Endothelial cell of umbilical vein (primary cell): Measurements from ENCODE around the gene USP43. TPM values are rescaled to one million over a fixed set of nuclear protein-coding genes. Genes with fewer than 3 reads are reported as not detected.
A peak's percentile ranks its signal among the peaks of the same experiment; 100 is the strongest.

ENCODE experiments used
- BruUV-seq: library from RNA; stranded (reverse); fragments of 400-500 nt; replicated peaks from 2 replicates; lab custom pipeline; 2021; lab: Mats Ljungman, UMichigan
- CTCF ChIA-PET: fragments of 300-600, 350-600 bp; sonication (Branson Sonifier 250); formaldehyde crosslinking; loops from one replicate; lab custom pipeline; 2021; ENCODE audit warnings: antibody characterized with exemption, inconsistent platforms; lab: Charles Lee
- POLR2A ChIA-PET: fragments of 300-600, 350-600 bp; sonication (Branson Sonifier 250); formaldehyde crosslinking; loops from one replicate; lab custom pipeline; 2021; ENCODE audit warnings: antibody characterized with exemption, inconsistent platforms; lab: Charles Lee
- DNase-seq: peaks from one replicate; pipeline ENCODE4 v3.0.0-alpha.2; 2011; ENCODE audit warnings: low read depth, low spot score
- FAIRE-seq: peaks from 2 replicates; lab custom pipeline; 2011; peaks lifted over from hg19 to GRCh38; lab: Jason Lieb, UNC
- H2AFZ ChIP-seq: 2 replicates; pipeline ENCODE4 v1.6.0; 2012; ENCODE audit warnings: low read depth, low read length, control low read depth, inconsistent platforms
- H3K27ac ChIP-seq: 2 replicates; pipeline ENCODE4 v1.5.1; 2011; ENCODE audit warnings: low read depth, mild to moderate bottlenecking, control low read depth, low read length, moderate library complexity; ENCODE audit not compliant: insufficient read depth
- H3K27me3 ChIP-seq, 2 experiments: 2 replicates each; pipeline versions ENCODE4 v1.6.0 to v1.6.1; 2011; ENCODE audit warnings: low read length in 2 of 2, mixed read lengths in 1 of 2; ENCODE audit not compliant: control insufficient read depth in 2 of 2, insufficient read depth in 2 of 2
- H3K36me3 ChIP-seq, 2 experiments: 2 replicates in 1 of 2; 3 replicates in 1 of 2; pipeline ENCODE4 v1.5.1; 2011; ENCODE audit warnings: low read length in 2 of 2, mild to moderate bottlenecking in 1 of 2, moderate library complexity in 1 of 2; ENCODE audit not compliant: control insufficient read depth in 2 of 2, insufficient read depth in 2 of 2; ENCODE audit errors: extremely low read depth in 1 of 2
- H3K4me1 ChIP-seq: 3 replicates; pipeline ENCODE4 v1.5.1; 2011; ENCODE audit warnings: mild to moderate bottlenecking, low read length; ENCODE audit not compliant: control insufficient read depth, insufficient read depth; ENCODE audit errors: extremely low read depth
- H3K4me2 ChIP-seq: 2 replicates; pipeline ENCODE4 v1.6.1; 2011; ENCODE audit warnings: low read length, control low read depth, mixed read lengths; ENCODE audit not compliant: insufficient read depth
- H3K4me3 ChIP-seq, 3 experiments: fragments of 200-600 bp in 1 of 3; sonication (generic), shearing (Covaris generic) in 1 of 3; replicated peaks in 1 of 3; 2 replicates each; pipeline ENCODE4 v1.5.1; 2011 to 2016; ENCODE audit warnings: control low read depth in 3 of 3, low read length in 3 of 3, mild to moderate bottlenecking in 2 of 3, inconsistent platforms in 1 of 3, low read depth in 1 of 3, moderate library complexity in 1 of 3; ENCODE audit not compliant: insufficient read depth in 1 of 3
- H3K79me2 ChIP-seq: 2 replicates; pipeline ENCODE4 v1.6.0; 2012; ENCODE audit warnings: low read length, inconsistent platforms; ENCODE audit not compliant: control insufficient read depth, insufficient read depth
- H3K9ac ChIP-seq: replicated peaks from 2 replicates; pipeline ENCODE3; 2011; ENCODE audit warnings: low read length, control low read depth; ENCODE audit not compliant: insufficient read depth; ENCODE audit errors: extremely low read depth
- H3K9me1 ChIP-seq: replicated peaks from 3 replicates; pipeline ENCODE4 v1.6.0; 2011; ENCODE audit warnings: mild to moderate bottlenecking, low read length; ENCODE audit not compliant: control insufficient read depth, insufficient read depth; ENCODE audit errors: extremely low read depth
- H3K9me3 ChIP-seq: replicated peaks from 2 replicates; pipeline ENCODE4 v1.5.1; 2012; ENCODE audit warnings: low read length, inconsistent platforms; ENCODE audit not compliant: control insufficient read depth, insufficient read depth
- H4K20me1 ChIP-seq: replicated peaks from 2 replicates; pipeline ENCODE3; 2011; ENCODE audit warnings: mild to moderate bottlenecking, low read length; ENCODE audit not compliant: control insufficient read depth, insufficient read depth; ENCODE audit errors: extremely low read depth
- CTCF ChIP-seq, 2 donors: IDR thresholded peaks; 1 replicate in 1 of 2; 2 replicates in 1 of 2; pipeline ENCODE4 v1.5.1; 2011; ENCODE audit warnings: low read length in 2 of 2, mild to moderate bottlenecking in 2 of 2, moderate library complexity in 2 of 2, control low read depth in 1 of 2, inconsistent platforms in 1 of 2, low read depth in 1 of 2; ENCODE audit not compliant: insufficient read depth in 1 of 2; ENCODE audit errors: extremely low read depth in 1 of 2
- EZH2 ChIP-seq: IDR thresholded peaks from 2 replicates; pipeline ENCODE4 v1.6.1; 2012; ENCODE audit warnings: borderline replicate concordance, low read depth, mild to moderate bottlenecking, moderate library complexity, low read length, inconsistent platforms; ENCODE audit not compliant: severe bottlenecking
- GATA2 ChIP-seq: IDR thresholded peaks from 2 replicates; pipeline ENCODE4 v1.7.0; 2011; ENCODE audit warnings: low read depth, mild to moderate bottlenecking, moderate library complexity, mixed read lengths, low read length; ENCODE audit not compliant: insufficient read length, insufficient read depth
- MYC ChIP-seq: IDR thresholded peaks from one replicate; pipeline ENCODE4 v1.6.1; 2011; ENCODE audit warnings: mild to moderate bottlenecking, low read depth, low read length
- POLR2A ChIP-seq: IDR thresholded peaks from 2 replicates; pipeline ENCODE4 v1.6.1; 2012; ENCODE audit warnings: low read depth, mild to moderate bottlenecking, control low read depth, low read length
- POLR2AphosphoS5 ChIP-seq: IDR thresholded peaks from 2 replicates; pipeline ENCODE4 v1.6.1; 2012; ENCODE audit warnings: low read depth, mild to moderate bottlenecking, control low read depth, low read length, moderate library complexity; ENCODE audit not compliant: insufficient read depth
- dilution Hi-C: fragments of 300-500 bp; cut with MboI; formaldehyde crosslinking; loops from one replicate; pipeline ENCODE4 v1.15.0; 2019; ENCODE audit warnings: low sequenced_read_pairs; ENCODE audit not compliant: extremely low pct_ligation_motif_present
- intact Hi-C: fragments of 100-400 bp; cut with micrococcal nuclease; formaldehyde crosslinking; loops from one replicate; pipeline ENCODE4 v1.10.0; 2022
- polyA plus RNA-seq, 4 experiments: library from polyadenylated mRNA; depleted of rRNA in 3 of 4; stranded (reverse) in 3 of 4; unstranded in 1 of 4; fragments of >200 nt; gene quantifications; 2 replicates each; pipeline versions ENCODE4 v1.2.1 to v1.2.3, GENCODE V29; 2011 to 2012; ENCODE audit warnings: missing spikeins in 1 of 4
- total RNA-seq: library from RNA; stranded (reverse); gene quantifications from 2 replicates; pipeline ENCODE4 v1.2.3, GENCODE V29; 2021

USP43 gene
- total and polyA plus RNA-seq, 2 donors (not counting 3 experiments of a cell fraction or from before 2014, with no cell fraction given) = 0.01 TPM; not detected in 1

DNA sequence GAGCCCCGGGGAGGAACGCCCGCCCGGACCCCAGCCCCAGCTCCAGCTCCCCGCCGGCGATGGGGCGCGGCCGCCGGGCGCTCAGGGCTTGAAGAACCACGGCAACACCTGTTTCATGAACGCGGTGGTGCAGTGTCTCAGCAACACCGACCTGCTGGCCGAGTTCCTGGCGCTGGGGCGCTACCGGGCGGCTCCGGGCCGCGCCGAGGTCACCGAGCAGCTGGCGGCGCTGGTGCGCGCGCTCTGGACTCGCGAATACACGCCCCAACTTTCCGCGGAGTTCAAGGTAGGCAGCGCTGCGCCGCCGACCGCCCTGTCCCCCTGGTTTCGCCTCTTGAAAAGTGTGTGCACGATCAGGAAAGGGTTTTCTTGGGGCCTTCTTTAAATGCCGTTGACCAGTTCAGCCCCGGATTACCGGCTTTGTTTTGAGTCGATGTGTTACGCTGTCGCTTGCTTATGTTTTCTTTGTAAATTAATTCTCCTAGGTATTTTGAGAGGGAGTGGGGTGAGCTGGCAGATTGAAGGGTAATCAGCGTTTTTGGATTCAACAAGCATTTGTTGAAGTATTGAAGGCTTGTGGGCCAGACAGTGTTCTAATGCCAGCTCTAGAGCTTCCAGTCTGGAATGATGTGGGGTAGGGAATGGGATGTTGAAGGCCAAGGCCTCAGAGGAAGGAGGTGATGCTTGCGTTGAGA lies 681 bp downstream of the USP43 start:
- Histone ChIP-seq H3K4me2 (no peak overlapping the region), H4K20me1 (no peaks in the 10 kb centered on the region), H3K79me2 (no peaks in the 10 kb centered on the region), H3K4me3 (no peak overlapping the region), H3K36me3 (no peaks in the 10 kb centered on the region), H2AFZ (no peak overlapping the region), H3K27ac (no peak overlapping the region), H3K27me3 (peaks cover 14 to 15% of the 10 kb centered on the region in 2 experiments), H3K4me1 (peaks cover 4% of the 10 kb centered on the region), H3K9me1 (no peaks in the 10 kb centered on the region), H3K9ac (no peak overlapping the region), H3K9me3 (no peaks in the 10 kb centered on the region)
- DNase-seq (no peak), FAIRE-seq (no peak)
- intact Hi-C loops (no loop called here), dilution Hi-C loops (no loop called here)
- TF ChIP-seq MYC (no peak), EZH2 (peak; percentile 32)
- no TSS peak for BruUV-seq
- POLR2A ChIA-PET = no interaction called here
- CTCF ChIA-PET = no interaction called here

DNA sequence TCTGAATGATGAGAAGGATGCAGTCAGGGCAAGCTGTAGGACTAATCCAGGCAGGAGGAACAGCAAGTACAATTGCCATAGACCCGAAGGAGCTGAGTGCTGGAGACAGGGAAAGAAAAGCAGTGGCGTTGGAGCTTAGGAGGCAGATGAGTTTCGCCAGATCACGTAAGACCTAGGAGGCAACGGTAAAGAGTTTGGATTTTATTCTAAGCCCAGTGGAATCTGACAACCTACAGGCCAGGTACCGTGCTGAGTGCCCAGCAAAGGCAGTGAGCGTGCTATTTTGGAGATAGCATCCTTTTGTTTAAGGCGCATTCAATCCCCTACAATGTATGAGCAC lies 1.2 kb downstream of the USP43 start:
- TF ChIP-seq POLR2AphosphoS5 (no peak), CTCF (IDR thresholded peaks at IDR 0.05; ENCODE audit: extremely low read depth in 1 of 2, insufficient read depth in 1 of 2, low read depth in 1 of 2, low read length in 2 of 2) (no peak), MYC (no peak), POLR2A (no peak), GATA2 (no peak)
- no peaks in the 10 kb centered on the region for H3K36me3 ChIP-seq
- H3K27me3 ChIP-seq = peaks cover 14 to 15% of the 10 kb centered on the region in 2 experiments
- H3K4me3 ChIP-seq = no peak overlapping the region
- H3K9me1 ChIP-seq = no peaks in the 10 kb centered on the region
- POLR2A ChIA-PET = no interaction called here
- no peaks in the 10 kb centered on the region for H3K79me2 ChIP-seq
- no peak for FAIRE-seq
- no peak overlapping the region for H2AFZ ChIP-seq
- no peak overlapping the region for H3K4me2 ChIP-seq
- intact Hi-C loops = no loop called here
- no peaks in the 10 kb centered on the region for H3K9me3 ChIP-seq
- BruUV-seq = no TSS peak
- peaks cover 4% of the 10 kb centered on the region for H3K4me1 ChIP-seq
- CTCF ChIA-PET = no interaction called here
- no peak overlapping the region for H3K27ac ChIP-seq
- H3K9ac ChIP-seq = no peak overlapping the region
- dilution Hi-C loops = no loop called here
- H4K20me1 ChIP-seq = no peaks in the 10 kb centered on the region
- DNase-seq = no peak
